IPS-20b (cell line): ENCODE measurements around the gene FAM228B.
"Not testable (repeated sequence)": the region's sequence is repeated elsewhere in the genome, so short reads cannot be mapped to it uniquely, and the experiment has no call there.

Experiments used
- H3K27ac ChIP-seq: one replicate; pipeline ENCODE4 v1.5.1; 2013; ENCODE audit warnings: low read length
- H3K27me3 ChIP-seq: 2 replicates; pipeline ENCODE4 v1.6.1; 2013; ENCODE audit warnings: mild to moderate bottlenecking, low read length, inconsistent platforms; ENCODE audit not compliant: insufficient read depth
- H3K36me3 ChIP-seq: 2 replicates; pipeline ENCODE4 v1.6.1; 2013; ENCODE audit warnings: low read depth, mild to moderate bottlenecking, inconsistent platforms, low read length, moderate library complexity; ENCODE audit not compliant: insufficient read depth
- H3K4me1 ChIP-seq: 2 replicates; pipeline ENCODE4 v1.6.1; 2013; ENCODE audit warnings: mild to moderate bottlenecking, control low read depth, inconsistent platforms, low read length, moderate library complexity; ENCODE audit not compliant: insufficient read depth
- H3K4me3 ChIP-seq: 2 replicates; pipeline ENCODE4 v1.5.1; 2013; ENCODE audit warnings: mild to moderate bottlenecking, low read length, inconsistent platforms
- H3K9ac ChIP-seq: 2 replicates; pipeline ENCODE4 v1.6.1; 2013; ENCODE audit warnings: low read depth, mild to moderate bottlenecking, inconsistent platforms, low read length, moderate library complexity
- H3K9me3 ChIP-seq: 2 replicates; pipeline ENCODE4 v1.6.1; 2013; ENCODE audit warnings: mild to moderate bottlenecking, low read depth, low read length, inconsistent platforms; ENCODE audit not compliant: insufficient read depth

Gene FAM228B

GRCh38 chr2:24105816-24106215 lies 17.5 kb upstream of the FAM228B start:
- H3K4me3 ChIP-seq: no peak overlapping the region
- no peaks in the 10 kb centered on the region for H3K27me3 ChIP-seq
- H3K36me3 ChIP-seq: no peaks in the 10 kb centered on the region
- no peaks in the 10 kb centered on the region for H3K4me1 ChIP-seq
- no peaks in the 10 kb centered on the region for H3K9me3 ChIP-seq
- H3K27ac ChIP-seq: no peak overlapping the region
- no peak overlapping the region for H3K9ac ChIP-seq

DNA sequence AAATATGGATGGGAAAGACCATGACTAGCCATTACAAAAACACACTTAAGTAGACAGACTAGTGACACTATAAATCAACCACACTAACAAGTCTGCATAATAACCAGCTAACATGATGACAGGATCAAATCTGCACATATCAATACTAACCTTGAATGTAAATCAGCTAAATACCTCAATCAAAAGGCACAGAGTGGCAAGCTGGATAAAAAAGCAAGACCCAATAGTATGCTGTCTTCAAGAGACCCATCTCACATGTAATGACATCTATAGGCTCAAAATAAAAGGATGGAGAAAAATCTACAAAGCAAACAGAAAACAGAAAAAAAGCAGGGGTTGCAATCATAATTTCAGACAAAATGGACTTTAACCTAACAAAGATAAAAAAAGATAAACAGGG lies 16.5 kb upstream of the FAM228B start:
- no peaks in the 10 kb centered on the region for H3K9me3 ChIP-seq
- H3K36me3 ChIP-seq: no peaks in the 10 kb centered on the region
- no peaks in the 10 kb centered on the region for H3K27me3 ChIP-seq
- H3K4me1 ChIP-seq: no peaks in the 10 kb centered on the region
- H3K4me3 ChIP-seq: no peak overlapping the region
- H3K27ac ChIP-seq: no peak overlapping the region
- no peak overlapping the region for H3K9ac ChIP-seq

DNA sequence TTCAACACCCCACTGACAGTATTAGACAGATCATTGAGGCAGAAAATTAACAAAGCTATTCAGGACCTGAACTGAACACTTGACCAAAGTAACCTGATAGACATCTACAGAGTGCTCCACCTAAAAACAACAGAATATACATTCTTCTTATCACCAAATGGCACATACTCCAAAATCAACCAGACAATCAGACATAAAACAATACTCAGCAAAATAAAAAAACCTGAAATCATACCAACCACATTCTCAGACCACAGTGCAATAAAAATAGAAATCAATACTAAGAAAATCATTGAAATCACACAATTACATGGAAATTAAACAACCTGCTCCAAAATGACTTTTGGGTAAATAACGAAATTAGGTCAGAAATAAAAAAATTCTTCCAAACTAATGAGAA lies 15.9 kb upstream of the FAM228B start:
- Histone ChIP-seq H3K9me3 (no peaks in the 10 kb centered on the region), H3K36me3 (no peaks in the 10 kb centered on the region), H3K27ac (no peak overlapping the region), H3K9ac (no peak overlapping the region), H3K4me1 (no peaks in the 10 kb centered on the region), H3K4me3 (no peak overlapping the region), H3K27me3 (no peaks in the 10 kb centered on the region)

GRCh38 chr2:24109431-24109830 lies 13.8 kb upstream of the FAM228B start:
- H3K36me3 ChIP-seq: not testable (repeated sequence)

DNA sequence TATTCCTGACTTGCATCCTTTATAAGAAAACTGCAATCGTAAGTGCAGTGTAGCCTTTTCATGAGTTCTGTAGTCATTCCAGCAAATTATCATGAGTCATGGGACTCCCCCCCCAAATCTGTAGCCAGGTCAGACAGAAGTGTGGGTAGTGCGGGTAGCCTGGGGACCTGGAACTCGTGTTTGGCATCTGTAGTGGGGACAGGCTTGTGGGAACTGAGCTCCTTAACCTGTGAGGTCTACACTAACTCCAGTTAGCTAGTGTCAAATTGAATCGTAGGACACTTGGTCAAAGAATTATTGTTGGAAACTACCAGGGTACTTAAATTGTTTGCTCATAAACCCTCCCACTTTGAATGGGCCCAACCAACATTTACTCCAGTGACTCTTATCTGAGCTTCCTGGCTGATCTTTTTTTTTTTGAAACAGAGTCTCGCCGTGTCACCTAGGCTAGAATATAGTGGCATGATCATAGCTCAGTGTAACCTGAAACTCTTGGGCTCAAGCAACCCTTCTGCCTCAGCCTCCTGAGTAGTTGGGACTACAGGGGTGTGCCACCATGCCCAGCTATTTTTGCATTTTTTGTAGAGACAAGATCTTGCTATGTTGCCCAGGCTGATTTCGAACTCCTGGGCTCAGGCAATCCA lies 12.5 kb upstream of the FAM228B start:
- Histone ChIP-seq H3K4me1 (no peaks in the 10 kb centered on the region), H3K27ac (no peak overlapping the region), H3K9ac (no peak overlapping the region), H3K27me3 (no peaks in the 10 kb centered on the region), H3K36me3 (no peaks in the 10 kb centered on the region), H3K4me3 (no peak overlapping the region), H3K9me3 (peaks cover 14% of the 10 kb centered on the region; the same call in 1 of the 2 replicates)

More at GRCh38 chr2:24109431-24109830, 13.8 kb upstream of the FAM228B start:
- not testable (repeated sequence) for H3K9ac ChIP-seq, H3K9me3 ChIP-seq, H3K4me1 ChIP-seq, H3K4me3 ChIP-seq, H3K27me3 ChIP-seq, H3K27ac ChIP-seq

GRCh38 chr2:24111407-24111901 lies 11.8 kb upstream of the FAM228B start:
- Histone ChIP-seq H3K9me3 (peaks cover 14% of the 10 kb centered on the region; the same call in 1 of the 2 replicates), H3K27ac (no peak overlapping the region), H3K27me3 (no peaks in the 10 kb centered on the region), H3K4me1 (no peaks in the 10 kb centered on the region), H3K4me3 (no peak overlapping the region), H3K36me3 (no peaks in the 10 kb centered on the region), H3K9ac (no peak overlapping the region)

DNA sequence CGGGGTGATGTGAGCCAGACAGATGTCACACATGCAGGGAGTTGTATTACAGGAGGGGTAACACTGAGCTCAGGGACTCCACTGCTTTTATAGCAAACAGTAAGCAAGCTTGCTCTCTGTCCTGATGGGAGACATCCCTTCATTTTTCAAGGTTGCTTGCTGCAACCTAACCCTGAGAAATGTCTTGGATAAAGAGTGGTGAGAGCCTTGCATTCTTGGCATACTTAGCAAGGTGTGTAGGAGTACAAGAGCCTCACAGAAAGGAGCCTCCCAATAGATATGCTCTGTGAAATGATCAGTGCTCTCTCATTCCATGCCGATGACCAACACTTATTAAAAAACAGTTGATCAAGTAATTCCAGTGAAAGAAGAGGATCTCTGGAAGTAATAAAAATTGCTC lies 8.2 kb upstream of the FAM228B start:
- Histone ChIP-seq H3K9ac (no peak overlapping the region), H3K27me3 (no peaks in the 10 kb centered on the region), H3K27ac (no peak overlapping the region), H3K4me1 (no peaks in the 10 kb centered on the region), H3K36me3 (no peaks in the 10 kb centered on the region), H3K9me3 (peaks cover 14% of the 10 kb centered on the region; the same call in 1 of the 2 replicates), H3K4me3 (no peak overlapping the region)

GRCh38 chr2:24117902-24118301 lies 5.4 kb upstream of the FAM228B start:
- Histone ChIP-seq H3K9me3 (peaks cover 14% of the 10 kb centered on the region; the same call in 1 of the 2 replicates), H3K27ac (no peak overlapping the region), H3K36me3 (no peaks in the 10 kb centered on the region), H3K4me1 (peaks cover 12% of the 10 kb centered on the region; the same call in 1 of the 2 replicates), H3K27me3 (peaks cover 8% of the 10 kb centered on the region), H3K9ac (no peak overlapping the region), H3K4me3 (no peak overlapping the region)

GRCh38 chr2:24121066-24121465 lies 2.2 kb upstream of the FAM228B start:
- H3K4me3 ChIP-seq: no peak overlapping the region
- H3K27ac ChIP-seq: no peak overlapping the region
- H3K9ac ChIP-seq: no peak overlapping the region
- H3K36me3 ChIP-seq: no peaks in the 10 kb centered on the region
- H3K4me1 ChIP-seq: peaks cover 15% of the 10 kb centered on the region; the same call in 1 of the 2 replicates
- no peaks in the 10 kb centered on the region for H3K9me3 ChIP-seq
- peaks cover 23% of the 10 kb centered on the region for H3K27me3 ChIP-seq

GRCh38 chr2:24121469-24121868 lies 1.8 kb upstream of the FAM228B start:
- H3K9me3 ChIP-seq: no peaks in the 10 kb centered on the region
- H3K4me3 ChIP-seq: no peak overlapping the region
- H3K27me3 ChIP-seq: peaks cover 23% of the 10 kb centered on the region
- H3K27ac ChIP-seq: no peak overlapping the region
- H3K4me1 ChIP-seq: peaks cover 15% of the 10 kb centered on the region; the same call in 1 of the 2 replicates
- H3K9ac ChIP-seq: no peak overlapping the region; the same call in 1 of the 2 replicates
- no peaks in the 10 kb centered on the region for H3K36me3 ChIP-seq

DNA sequence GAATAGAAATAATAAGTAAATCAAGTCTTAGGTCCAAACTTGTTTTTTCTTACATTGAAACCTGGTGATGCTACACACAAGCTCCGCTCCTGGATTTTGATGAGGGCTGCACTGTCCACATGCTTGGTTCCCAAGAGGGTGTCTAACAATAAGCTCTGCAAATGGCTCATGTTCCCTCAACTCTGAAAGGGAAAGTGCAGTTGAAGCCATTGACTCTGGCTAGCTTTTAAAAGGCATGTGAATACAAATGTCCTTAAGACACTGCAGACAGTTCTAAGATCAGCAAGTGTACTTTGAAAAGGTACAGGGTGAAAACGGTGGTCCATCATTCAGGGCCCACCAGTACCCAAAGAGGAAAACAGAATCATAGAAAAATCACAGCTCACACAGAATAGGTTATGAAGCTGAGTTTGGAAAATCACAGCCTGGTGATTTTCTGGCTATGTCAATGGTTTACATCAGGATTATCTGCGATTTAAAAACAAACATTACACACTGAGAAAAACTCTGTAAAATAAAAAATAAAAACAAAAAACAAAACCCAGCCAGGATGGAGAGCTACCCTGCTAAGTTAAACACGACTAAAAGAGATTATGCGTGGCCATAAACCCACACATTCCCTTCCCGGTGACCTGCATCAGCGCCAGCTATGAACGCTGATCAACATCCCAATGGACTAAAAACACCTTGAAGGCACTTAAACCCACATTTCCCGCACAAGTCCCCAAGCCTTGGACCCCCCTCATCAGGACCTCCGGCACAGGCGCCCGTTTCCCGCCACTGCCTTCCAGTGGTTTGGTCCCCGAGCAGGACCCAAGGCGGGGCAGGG lies 689 bp upstream of the FAM228B start:
- no peak overlapping the region for H3K27ac ChIP-seq
- peak overlapping the region; percentile 89 for H3K4me3 ChIP-seq
- H3K36me3 ChIP-seq: no peaks in the 10 kb centered on the region
- peaks cover 15% of the 10 kb centered on the region; the same call in 1 of the 2 replicates for H3K4me1 ChIP-seq
- no peaks in the 10 kb centered on the region for H3K9me3 ChIP-seq
- peak overlapping the region; percentile 81; the same call in 1 of the 2 replicates for H3K9ac ChIP-seq
- peaks cover 23% of the 10 kb centered on the region for H3K27me3 ChIP-seq
